Activated CD8-positive, alpha-beta memory T cell treated with anti-CD3 and anti-CD28 coated beads, Interleukin-2, amount 50 U/mL, for 24 hours (primary cell): ENCODE data around the gene RAMAC.
"Not testable (repeated sequence)": the region's sequence is repeated elsewhere in the genome, so short reads cannot be mapped to it uniquely, and the experiment has no call there.

Experiments used
- DNase-seq: peaks from one replicate; pipeline ENCODE4 v3.0.0-alpha.2; 2020; ENCODE audit errors: extremely low read depth

Gene RAMAC

GRCh38 chr15:82968066-82968465 lies 17.9 kb upstream of the RAMAC start:
- no peak for DNase-seq

- DNase-seq = no peak
Observed at GRCh38 chr15:82969353-82969752, 16.7 kb upstream of the RAMAC start.

DNA sequence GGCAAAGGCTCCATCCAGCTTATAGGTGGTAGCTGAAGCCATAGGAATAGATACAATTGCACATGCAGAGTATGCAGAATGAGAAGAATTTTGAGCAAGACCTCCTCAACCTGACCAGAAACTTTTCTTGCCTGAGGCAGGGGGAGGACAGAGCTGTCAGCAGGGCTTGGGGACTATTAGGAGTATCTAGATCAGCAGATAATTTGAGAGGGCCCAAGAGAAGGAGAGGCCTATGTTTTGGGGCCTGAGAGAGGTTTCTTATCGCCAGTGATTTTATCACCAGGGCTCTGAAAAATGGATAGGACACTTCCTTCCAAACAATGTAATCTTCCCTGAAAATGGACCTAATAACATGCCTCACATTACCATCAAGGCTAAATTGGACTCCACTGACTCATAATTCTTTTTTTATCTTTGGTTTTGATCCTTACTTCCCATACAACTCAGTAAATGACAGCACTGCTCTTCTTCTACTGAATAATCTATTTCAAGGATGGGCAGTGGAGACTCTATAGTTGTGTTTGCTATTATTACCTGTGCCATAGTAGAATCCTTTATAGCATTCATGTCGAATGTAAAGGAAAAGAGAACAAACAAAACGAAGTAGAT lies 15.8 kb upstream of the RAMAC start:
- no peak for DNase-seq

- DNase-seq = no peak
Observed at GRCh38 chr15:82970696-82971095, 15.3 kb upstream of the RAMAC start.

DNA sequence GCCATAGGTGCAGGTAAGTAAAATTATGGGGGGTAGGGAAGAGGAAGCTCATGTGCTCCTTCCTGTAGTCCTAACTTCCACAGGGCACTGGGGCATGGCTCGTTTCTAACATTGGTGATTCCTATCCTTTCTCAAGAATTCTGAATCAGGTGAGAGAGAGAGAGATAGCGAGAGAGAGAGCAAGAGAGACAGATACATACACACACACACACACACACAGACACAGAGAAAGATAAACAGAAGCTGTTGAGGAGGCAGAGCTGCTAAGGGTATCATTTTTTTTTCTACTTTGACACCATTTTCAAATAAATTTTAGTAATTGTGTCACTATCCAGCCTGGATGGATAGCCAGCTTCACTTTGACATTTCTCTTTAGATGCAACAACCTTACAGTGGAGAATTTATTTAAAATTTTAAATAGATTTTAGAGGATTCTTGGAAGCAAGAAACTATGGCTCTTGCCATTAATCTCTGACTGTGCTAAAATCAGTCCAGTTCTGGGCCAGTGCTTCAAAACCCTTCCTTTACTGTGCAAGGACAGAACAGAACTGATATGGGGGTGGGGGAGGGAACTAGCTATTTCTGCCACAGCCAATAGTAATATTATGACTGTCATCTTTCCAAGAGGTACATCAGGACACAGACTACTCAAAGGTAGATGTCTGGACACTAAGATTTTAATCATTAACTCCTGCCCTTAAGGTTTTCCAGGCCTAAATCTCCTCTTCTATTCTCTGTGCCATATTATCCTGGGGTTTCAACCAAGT lies 14.6 kb upstream of the RAMAC start:
- DNase-seq = no peak

DNA sequence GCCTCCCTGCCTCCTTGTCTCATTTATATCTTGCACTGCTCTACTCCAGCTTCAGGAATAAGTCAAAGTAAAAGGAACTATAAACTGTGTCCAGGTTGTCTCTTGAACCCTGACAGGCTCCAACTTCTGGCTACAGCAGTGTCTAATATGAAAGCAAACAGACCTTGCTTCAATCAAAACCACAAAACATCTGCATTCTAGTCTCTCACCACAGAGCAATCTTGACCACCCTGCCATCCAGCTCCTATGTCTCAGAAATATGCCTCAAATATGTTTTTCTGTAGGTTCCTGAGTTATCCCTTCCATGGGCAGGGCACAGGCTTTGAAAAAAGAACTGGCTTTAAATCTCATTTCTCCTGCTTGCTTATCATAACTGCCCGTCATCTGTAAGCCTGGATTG lies 13.0 kb upstream of the RAMAC start:
- no peak for DNase-seq

- DNase-seq = no peak
Observed at GRCh38 chr15:82977076-82977475, 8.9 kb upstream of the RAMAC start.

GRCh38 chr15:82978438-82978837 lies 7.6 kb upstream of the RAMAC start:
- no peak for DNase-seq

- DNase-seq = no peak
Observed at GRCh38 chr15:82979726-82980125, 6.3 kb upstream of the RAMAC start.

DNA sequence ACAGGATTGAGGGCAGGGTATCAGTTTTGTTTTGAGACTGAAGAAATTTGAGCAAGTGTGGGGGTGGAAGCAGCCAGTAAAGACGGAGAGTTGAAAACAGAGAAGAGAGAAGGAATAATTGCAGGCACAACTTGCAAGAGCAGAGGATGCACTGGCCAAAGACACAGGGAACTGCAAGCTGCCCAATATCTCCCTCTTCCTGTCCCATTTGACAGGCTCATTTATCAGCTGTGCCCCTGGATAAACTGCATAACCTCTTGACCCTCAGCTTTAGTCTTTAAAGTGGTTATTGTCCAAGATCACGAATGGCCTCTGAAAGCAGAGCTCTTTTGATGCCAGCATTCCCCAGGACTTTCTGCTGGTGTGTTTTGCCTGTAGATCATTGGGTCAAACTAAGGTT lies 5.0 kb upstream of the RAMAC start:
- no peak for DNase-seq

GRCh38 chr15:82986442-82986780 lies 401 bp downstream of the RAMAC start:
- DNase-seq = no peak

DNA sequence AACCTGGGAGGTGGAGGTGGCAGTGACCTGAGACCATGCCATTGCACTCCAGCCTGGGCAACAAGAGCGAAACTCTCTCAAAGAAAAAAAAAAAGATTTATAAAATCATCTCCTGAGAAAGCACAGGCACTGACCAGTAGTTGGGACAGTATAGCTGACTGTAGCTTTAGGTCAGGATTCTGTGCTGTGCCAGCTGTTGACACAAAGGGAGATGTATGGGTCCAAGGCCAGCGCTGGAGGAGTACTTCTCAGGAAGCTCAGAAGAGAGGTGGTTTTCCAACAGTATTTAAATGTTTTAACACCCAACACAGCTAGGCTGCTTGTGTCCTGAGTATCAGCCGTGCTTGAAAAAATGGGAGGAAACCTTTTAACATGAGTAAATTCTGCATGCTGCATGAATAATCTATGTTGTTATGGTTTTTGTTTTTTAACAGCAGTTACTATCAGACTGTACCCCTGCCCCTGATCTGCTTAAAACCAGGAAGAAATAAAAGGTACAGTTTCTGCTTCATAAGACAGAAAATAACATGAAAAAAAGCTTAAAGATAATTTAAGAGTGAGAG lies 6.5 kb downstream of the RAMAC start:
- DNase-seq = no peak

GRCh38 chr15:82993144-82993543 lies 7.1 kb downstream of the RAMAC start:
- no peak for DNase-seq

DNA sequence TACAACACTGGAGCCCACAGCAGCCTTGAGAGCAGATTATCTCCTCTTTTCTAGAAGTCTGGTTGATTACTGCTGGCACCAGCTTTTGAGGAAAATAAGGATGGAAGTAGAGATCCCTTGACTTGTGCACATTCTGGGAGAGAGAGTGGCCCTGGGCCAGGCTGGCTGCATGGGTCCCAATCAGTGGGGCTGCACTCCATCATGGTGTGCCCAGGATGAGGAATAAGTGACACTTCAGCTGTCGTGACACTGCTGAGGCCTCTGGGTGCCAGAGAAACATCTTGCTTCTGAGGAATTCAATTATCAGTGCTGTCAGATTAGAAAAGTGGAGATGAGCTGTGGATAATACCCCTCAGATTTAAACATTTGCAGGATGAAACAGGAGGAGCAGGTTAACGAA lies 9.1 kb downstream of the RAMAC start:
- DNase-seq = no peak

- no peak for DNase-seq
Observed at GRCh38 chr15:82995938-82996337, 9.9 kb downstream of the RAMAC start.

DNA sequence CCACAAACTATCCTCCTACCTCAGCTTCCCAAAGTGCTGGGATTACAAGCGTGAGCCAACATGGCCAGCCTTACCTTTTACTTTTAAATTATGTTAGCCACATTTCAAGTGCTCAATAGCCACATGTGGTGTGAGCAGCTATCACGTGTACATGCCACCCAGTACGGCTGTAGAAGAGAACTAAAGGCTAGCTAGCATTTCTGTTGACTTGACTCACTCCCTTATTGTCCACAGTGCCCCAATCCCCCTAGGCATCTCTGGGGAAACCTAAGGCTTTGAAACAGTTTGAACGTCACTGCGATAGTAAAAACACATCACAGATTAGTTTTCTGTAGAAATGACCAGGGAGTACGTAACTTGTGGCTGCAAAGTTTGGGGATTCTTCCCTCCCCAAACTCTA lies 13.4 kb downstream of the RAMAC start:
- DNase-seq = no peak

DNA sequence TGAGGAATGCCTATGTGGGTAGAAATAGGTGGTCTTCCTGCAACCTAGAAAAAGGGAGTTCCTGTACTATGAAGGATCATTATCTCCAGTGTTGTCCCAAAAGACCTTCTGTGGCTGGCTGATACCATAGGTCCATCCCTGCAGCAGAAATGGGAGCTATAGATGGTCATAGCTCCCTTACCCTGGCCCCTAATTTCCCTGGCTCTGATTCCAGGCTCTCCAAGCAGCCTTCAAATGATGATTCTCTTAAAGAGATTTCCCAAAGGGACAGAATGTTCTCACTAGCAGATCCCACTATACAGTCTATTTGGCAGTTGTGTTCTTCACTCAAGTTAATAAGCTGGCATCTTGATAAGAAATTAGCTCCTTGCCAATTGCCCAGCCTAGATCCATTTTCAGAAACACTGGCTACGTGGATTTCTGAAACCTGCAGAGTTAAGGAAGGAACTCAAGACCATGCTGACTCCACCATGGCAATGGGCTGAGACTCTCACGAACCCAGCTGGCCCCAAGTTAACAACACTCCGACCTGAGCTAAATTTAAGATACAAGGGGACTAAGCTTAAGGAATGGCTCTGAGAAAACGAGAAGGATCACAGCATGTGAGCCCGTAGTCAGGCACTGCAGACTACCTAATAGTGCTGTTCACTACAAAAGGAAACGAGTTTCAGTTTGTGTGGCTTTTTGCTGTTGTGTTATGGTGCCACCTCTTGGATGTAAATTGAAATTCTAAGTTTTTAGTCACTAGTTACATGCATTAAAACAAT lies 14.1 kb downstream of the RAMAC start:
- no peak for DNase-seq

- not testable (repeated sequence) for DNase-seq
Observed at GRCh38 chr15:83000672-83001031, 14.6 kb downstream of the RAMAC start.

DNA sequence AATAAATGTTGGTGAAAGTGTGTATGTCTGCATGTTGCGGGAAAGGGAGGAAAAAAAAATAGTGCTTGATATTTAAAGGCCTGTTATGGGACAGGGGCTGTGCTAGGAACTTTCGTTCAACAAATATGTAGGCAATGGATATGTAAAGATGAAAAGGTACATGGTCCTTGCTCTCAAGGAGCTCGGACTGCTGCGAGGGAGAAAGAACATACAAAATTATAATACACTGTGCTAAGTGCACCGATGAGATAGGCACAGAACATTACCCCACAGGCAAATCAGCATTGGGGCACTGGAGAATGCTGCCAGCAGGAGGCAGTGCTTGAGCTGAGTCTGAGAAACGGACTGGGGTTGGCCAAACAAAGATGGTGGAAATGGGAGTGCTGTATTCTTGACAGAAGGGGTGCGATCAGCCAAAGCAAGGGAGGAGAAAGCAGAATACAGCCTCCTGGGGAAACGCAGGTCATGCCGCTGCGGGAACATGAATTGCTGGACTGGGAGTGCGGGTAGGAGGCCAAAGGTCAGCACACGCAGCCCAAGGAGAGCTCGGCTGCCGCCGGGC lies 24.8 kb downstream of the RAMAC start:
- peak; percentile 49 for DNase-seq

GRCh38 chr15:83011271-83012075 lies 25.5 kb downstream of the RAMAC start, which contains the start of gene C15orf40:
C15orf40 (minus strand) TSS chr15:83011639; CDS start chr15:83011607, 32 bp downstream.
- peak; percentile 77 for DNase-seq

DNA sequence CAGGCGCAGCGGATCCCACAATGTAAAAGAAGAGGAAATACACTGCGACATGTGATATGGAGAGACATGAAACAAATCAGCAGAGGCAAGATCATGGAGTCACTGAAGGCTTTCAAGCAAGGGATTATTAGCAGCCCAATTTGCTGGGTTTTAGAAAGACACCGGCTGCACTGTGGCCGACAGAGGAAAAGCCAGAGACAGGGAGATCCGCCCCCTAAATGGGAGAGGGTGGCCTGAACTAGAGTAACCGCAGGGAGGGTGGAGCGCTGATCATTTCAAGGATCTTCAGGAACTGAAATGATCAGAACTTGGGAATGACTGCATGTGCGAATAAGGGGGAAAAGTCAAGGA lies 26.0 kb downstream of the RAMAC start:
- DNase-seq = no peak

DNA sequence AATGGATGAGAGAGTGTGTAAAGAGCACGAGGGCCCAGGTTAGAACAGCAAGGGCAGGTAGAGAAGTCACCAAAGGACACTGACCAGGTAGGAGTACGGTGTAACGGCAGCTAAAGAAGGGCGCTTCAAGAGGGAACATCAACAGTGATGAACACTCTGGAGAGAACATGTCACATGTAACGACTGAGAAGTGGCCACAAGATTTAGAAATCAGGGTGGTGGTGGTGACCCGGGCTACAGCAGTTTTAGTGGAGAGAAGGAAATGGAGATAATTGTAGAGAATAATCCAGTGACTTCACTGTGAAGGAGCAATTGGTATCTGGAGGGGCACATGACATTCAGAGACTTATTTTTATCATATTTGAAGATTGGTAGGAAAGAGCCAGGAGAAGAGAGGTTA lies 26.6 kb downstream of the RAMAC start:
- DNase-seq = no peak
